Tibial nerve (tissue), 4 donors: Measurements from ENCODE around the gene AR. TPM values are rescaled to one million over a fixed set of nuclear protein-coding genes. Genes with fewer than 3 reads are reported as not detected.

ENCODE experiments used
- DNase-seq, 2 donors: peaks; one replicate each; pipeline ENCODE4 v3.0.0-alpha.2; 2019; ENCODE audit warnings: low spot score in 2 of 2
- H3K27ac ChIP-seq, 4 donors: fragments of 200-600 bp; sonication (generic) in 3 of 4; one replicate each; pipeline ENCODE4 v1.5.1; 2017 to 2019; ENCODE audit warnings: mild to moderate bottlenecking in 1 of 4
- H3K27me3 ChIP-seq, 2 donors: fragments of 200-600 bp; sonication (generic) in 1 of 2; one replicate each; pipeline versions ENCODE4 v1.5.1 to v1.6.0; 2017 to 2019
- H3K36me3 ChIP-seq, 3 donors: fragments of 200-600 bp; sonication (generic); one replicate each; pipeline ENCODE4 v1.5.1; 2018 to 2019
- H3K4me1 ChIP-seq, 4 donors: fragments of 200-600 bp; sonication (generic) in 3 of 4; one replicate each; pipeline ENCODE4 v1.5.1; 2017 to 2019
- H3K4me3 ChIP-seq, 4 donors: fragments of 200-600 bp; sonication (generic) in 3 of 4; one replicate each; pipeline ENCODE4 v1.5.1; 2017 to 2019; ENCODE audit warnings: mild to moderate bottlenecking in 1 of 4, moderate library complexity in 1 of 4
- H3K9me3 ChIP-seq, 4 donors: fragments of 200-600 bp; sonication (generic) in 3 of 4; one replicate each; pipeline ENCODE4 v1.5.1; 2017 to 2019
- EP300 ChIP-seq, 2 donors: sonication (generic); formaldehyde crosslinking; IDR thresholded peaks; one replicate each; pipeline ENCODE4 v1.6.1; 2017; ENCODE audit warnings: antibody characterized with exemption in 2 of 2, mild to moderate bottlenecking in 1 of 2
- POLR2A ChIP-seq, 2 donors: fragments of 450-650 bp; IDR thresholded peaks; one replicate each; pipeline ENCODE4 v1.6.1; 2017; ENCODE audit warnings: antibody characterized with exemption in 2 of 2, mild to moderate bottlenecking in 2 of 2, moderate library complexity in 2 of 2
- WGBS, 2 donors: methylation state at CpG; one replicate each; pipeline ENCODE4 v1.1.5; 2018; 5-methylcytosine and 5-hydroxymethylcytosine counted together
- total RNA-seq, 4 donors: library from RNA; depleted of rRNA; stranded (reverse); fragments of >200 nt; gene quantifications; one replicate each; pipeline ENCODE4 v1.1.0, GENCODE V29; 2016
- TF ChIP-seq, protein P1 (sequence below), 5 experiments: fragments of 200-600 bp in 3 of 5; fragments of 450-650 bp in 2 of 5; sonication (generic) in 3 of 5; IDR thresholded peaks; one replicate each; pipeline ENCODE4 v1.5.1; 2016 to 2019; ENCODE audit warnings: antibody characterized with exemption in 5 of 5, mild to moderate bottlenecking in 3 of 5, moderate library complexity in 2 of 5

Gene AR
- total RNA-seq, 4 donors from 2014 or later = 9.6 to 23.5 (median 14.1) TPM

DNA sequence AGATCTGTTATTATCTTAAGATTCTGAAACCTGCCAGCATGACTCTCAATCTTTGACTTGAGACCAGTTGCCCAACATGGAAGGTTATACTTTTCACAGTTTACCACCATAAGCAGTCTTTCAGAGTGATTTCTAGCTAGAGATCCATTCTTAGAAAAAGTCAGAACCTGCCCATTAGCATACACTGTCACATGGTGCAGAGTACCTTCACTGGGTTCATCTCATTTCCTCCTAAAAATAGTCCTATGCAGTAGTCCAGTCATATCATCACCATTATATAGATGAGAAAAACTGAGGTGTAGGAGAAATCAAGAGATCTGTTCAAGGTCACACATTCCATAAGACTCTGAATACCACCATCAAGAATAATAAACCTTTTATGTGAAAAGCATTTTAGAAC is 153.6 kb downstream of the AR start:
- TF ChIP-seq EP300 (IDR thresholded peaks at IDR 0.05) (no peak), POLR2A (IDR thresholded peaks at IDR 0.05) (no peak)
- TF ChIP-seq, protein P1, sequence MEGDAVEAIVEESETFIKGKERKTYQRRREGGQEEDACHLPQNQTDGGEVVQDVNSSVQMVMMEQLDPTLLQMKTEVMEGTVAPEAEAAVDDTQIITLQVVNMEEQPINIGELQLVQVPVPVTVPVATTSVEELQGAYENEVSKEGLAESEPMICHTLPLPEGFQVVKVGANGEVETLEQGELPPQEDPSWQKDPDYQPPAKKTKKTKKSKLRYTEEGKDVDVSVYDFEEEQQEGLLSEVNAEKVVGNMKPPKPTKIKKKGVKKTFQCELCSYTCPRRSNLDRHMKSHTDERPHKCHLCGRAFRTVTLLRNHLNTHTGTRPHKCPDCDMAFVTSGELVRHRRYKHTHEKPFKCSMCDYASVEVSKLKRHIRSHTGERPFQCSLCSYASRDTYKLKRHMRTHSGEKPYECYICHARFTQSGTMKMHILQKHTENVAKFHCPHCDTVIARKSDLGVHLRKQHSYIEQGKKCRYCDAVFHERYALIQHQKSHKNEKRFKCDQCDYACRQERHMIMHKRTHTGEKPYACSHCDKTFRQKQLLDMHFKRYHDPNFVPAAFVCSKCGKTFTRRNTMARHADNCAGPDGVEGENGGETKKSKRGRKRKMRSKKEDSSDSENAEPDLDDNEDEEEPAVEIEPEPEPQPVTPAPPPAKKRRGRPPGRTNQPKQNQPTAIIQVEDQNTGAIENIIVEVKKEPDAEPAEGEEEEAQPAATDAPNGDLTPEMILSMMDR (IDR thresholded peaks at IDR 0.05) = no peak

DNA sequence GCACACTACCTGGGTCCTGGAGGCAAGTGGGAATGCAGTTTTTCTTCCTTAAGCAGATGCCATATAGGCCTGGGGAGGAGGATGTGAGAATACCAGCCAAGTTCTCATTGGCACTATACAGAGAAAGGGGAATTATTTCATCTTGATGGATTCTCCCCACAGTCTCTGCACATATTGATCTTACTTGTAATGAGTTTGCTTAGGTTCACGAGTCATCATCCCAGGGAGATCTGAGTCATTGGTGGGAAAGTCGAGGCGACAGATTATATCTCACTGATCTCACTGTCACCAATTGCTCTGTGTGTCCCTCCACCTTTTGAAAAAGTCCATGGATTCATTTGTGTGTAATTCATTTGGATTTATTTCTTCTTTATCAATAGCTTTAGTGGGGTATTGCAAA is 156.8 kb downstream of the AR start:
- 78 to 80% methylated on average over 3 of the region's 3 CpGs for WGBS, 2 donors

More for the DNA sequence above, 153.6 kb downstream of the AR start:
- Histone ChIP-seq H3K4me3 (no peak overlapping the region), H3K36me3 (no peaks in the 10 kb centered on the region), H3K4me1 (peaks cover 0 to 9% (median 4%) of the 10 kb centered on the region in 4 donors), H3K27ac (no peak overlapping the region), H3K9me3 (no peaks in the 10 kb centered on the region), H3K27me3 (peaks cover 0 to 5% of the 10 kb centered on the region in 2 donors)
- DNase-seq = no peak

DNA sequence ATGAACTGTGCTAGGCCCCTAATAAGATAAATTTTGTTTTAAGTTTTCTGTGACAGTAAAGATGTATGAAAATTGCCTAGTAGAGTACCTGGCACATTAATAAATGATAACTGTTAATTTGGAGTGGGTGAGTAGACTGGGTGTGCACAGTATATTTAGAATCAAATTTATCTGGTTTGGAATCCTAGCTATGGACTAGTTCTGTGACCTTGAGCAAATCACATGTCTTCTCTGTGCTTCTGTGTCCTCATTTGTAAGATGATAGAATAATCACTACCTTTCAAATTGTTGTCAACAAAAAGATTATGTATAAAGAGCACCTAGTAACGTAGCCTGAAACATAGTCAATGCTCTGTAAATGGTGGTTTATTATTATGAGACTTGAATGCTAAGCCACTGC is 170.2 kb downstream of the AR start:
- Histone ChIP-seq H3K4me3 (no peak overlapping the region), H3K36me3 (no peaks in the 10 kb centered on the region), H3K27ac (no peak overlapping the region), H3K9me3 (no peaks in the 10 kb centered on the region), H3K27me3 (no peaks in the 10 kb centered on the region), H3K4me1 (no peaks in the 10 kb centered on the region)
- 65 to 93% methylated on average over 1 of the region's 1 CpG for WGBS, 2 donors
- no peak for DNase-seq
- TF ChIP-seq EP300 (IDR thresholded peaks at IDR 0.05) (no peak), POLR2A (IDR thresholded peaks at IDR 0.05) (no peak)
- TF ChIP-seq, protein P1 (IDR thresholded peaks at IDR 0.05) = no peak

More for the DNA sequence above, 156.8 kb downstream of the AR start:
- Histone ChIP-seq H3K4me3 (no peak overlapping the region), H3K27ac (no peak overlapping the region), H3K36me3 (no peaks in the 10 kb centered on the region), H3K4me1 (peaks cover 0 to 9% (median 3%) of the 10 kb centered on the region in 4 donors), H3K27me3 (no peaks in the 10 kb centered on the region), H3K9me3 (no peaks in the 10 kb centered on the region)
- TF ChIP-seq POLR2A (IDR thresholded peaks at IDR 0.05) (no peak), EP300 (IDR thresholded peaks at IDR 0.05) (no peak)
- TF ChIP-seq, protein P1 (IDR thresholded peaks at IDR 0.05) = no peak
- no peak for DNase-seq

DNA sequence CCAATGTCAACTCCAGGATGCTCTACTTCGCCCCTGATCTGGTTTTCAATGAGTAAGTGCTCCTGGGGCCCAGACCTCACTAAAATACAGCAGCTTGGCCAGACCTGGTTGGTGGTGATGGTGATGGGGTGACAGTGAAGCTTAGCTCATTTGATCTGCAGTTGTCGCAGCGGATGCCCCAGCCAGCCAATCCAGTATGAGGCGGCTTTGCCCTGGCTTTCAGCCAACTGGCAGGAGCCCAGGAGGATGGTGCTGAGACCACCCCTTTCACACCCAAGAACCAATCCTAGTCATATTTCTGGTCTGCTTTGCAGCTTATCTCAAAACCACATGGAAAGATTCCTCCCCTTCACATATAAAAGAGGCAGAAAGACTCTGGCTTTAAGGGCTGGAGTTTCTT is 173.8 kb downstream of the AR start:
- no peak for TF ChIP-seq EP300 (IDR thresholded peaks at IDR 0.05)
- no peak for TF ChIP-seq POLR2A (IDR thresholded peaks at IDR 0.05)
- TF ChIP-seq, protein P1 (IDR thresholded peaks at IDR 0.05) = no peak
- no peaks in the 10 kb centered on the region for H3K36me3 ChIP-seq
- no peak overlapping the region for H3K27ac ChIP-seq
- no peak for DNase-seq
- no peaks in the 10 kb centered on the region for H3K27me3 ChIP-seq
- H3K9me3 ChIP-seq = no peaks in the 10 kb centered on the region
- H3K4me3 ChIP-seq = no peak overlapping the region
- 91 to 100% methylated on average over 1 to 4 of the region's 4 CpGs for WGBS, 2 donors
- peaks cover 0 to 2% (median 0%) of the 10 kb centered on the region in 4 donors for H3K4me1 ChIP-seq

DNA sequence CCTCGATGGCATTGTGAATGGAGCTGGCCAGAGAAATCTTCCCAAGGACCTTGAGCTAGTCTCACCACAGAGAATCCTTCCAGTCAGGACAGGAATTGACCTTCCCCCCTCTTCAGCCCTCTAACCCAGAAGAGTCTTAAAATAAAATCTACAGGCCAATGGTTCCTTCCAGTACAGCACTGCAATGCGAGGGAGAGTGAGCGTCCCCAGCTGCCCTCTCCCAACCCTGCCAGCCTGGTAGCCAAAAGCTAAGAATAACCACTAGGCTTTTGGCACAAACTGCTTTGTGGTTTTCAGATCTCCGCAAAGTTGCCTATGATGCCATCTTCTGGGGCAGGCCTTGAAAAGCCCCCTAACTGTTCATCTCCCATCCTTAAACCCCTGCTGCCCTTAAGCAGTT is 175.1 kb downstream of the AR start:
- no peaks in the 10 kb centered on the region for H3K36me3 ChIP-seq
- no peak overlapping the region for H3K27ac ChIP-seq
- peaks cover 0 to 10% (median 0%) of the 10 kb centered on the region in 4 donors for H3K4me1 ChIP-seq
- TF ChIP-seq POLR2A (IDR thresholded peaks at IDR 0.05) = no peak
- TF ChIP-seq, protein P1 (IDR thresholded peaks at IDR 0.05) = no peak
- TF ChIP-seq EP300 (IDR thresholded peaks at IDR 0.05) = no peak
- no peak overlapping the region for H3K4me3 ChIP-seq
- no peaks in the 10 kb centered on the region for H3K9me3 ChIP-seq
- no peaks in the 10 kb centered on the region for H3K27me3 ChIP-seq
- no peak for DNase-seq
- 80 to 81% methylated on average over 4 of the region's 4 CpGs for WGBS, 2 donors
